Epidermal melanocyte (primary cell): ENCODE results near the gene BAD.
"Not testable (repeated sequence)": the region's sequence is repeated elsewhere in the genome, so short reads cannot be mapped to it uniquely, and the experiment has no call there.

Experiments used
- DNase-seq: peaks from one replicate; pipeline ENCODE4 v3.0.0; 2011; ENCODE audit warnings: low spot score; ENCODE audit not compliant: insufficient read length

BAD gene

GRCh38 chr11:64246871-64247728 lies 37.4 kb downstream of the BAD start, which contains the start of gene PPP1R14B:
Gene PPP1R14B, minus strand, starts transcription at chr11:64246943. Its CDS starts 270 bp downstream, at chr11:64246673.
- DNase-seq, result peak; percentile 92

GRCh38 chr11:64246621-64246870 lies 37.9 kb downstream of the BAD start:
- DNase-seq, result not testable (repeated sequence)

- no peak for DNase-seq
These were observed 38.5 kb downstream of the BAD start for GRCh38 chr11:64245797-64246620.

GRCh38 chr11:64245401-64245796 lies 39.1 kb downstream of the BAD start:
- DNase-seq, result no peak

GRCh38 chr11:64244966-64245365 lies 39.5 kb downstream of the BAD start:
- no peak for DNase-seq

DNA sequence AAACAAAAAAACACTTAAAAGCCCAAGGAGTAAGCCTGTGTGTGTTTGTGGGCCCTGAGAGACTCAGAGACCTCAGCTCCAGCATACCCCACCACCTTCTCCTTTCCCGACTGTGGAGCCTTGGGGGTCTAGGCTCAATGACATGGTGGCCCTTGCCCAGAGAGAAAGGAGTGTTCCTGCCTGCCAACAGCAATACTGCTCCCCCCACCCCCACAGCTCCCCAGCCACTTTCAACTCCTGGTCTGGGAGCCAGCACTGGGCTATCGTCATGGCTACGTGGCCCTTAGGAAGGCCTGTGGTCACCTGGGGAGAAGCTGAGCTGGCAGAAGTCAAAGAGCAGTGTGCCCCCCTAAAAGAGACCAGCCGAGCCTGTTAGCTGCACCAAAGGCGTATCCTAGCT lies 40.4 kb downstream of the BAD start:
- DNase-seq, result no peak

GRCh38 chr11:64243236-64243854 lies 41.1 kb downstream of the BAD start:
- DNase-seq, result no peak

DNA sequence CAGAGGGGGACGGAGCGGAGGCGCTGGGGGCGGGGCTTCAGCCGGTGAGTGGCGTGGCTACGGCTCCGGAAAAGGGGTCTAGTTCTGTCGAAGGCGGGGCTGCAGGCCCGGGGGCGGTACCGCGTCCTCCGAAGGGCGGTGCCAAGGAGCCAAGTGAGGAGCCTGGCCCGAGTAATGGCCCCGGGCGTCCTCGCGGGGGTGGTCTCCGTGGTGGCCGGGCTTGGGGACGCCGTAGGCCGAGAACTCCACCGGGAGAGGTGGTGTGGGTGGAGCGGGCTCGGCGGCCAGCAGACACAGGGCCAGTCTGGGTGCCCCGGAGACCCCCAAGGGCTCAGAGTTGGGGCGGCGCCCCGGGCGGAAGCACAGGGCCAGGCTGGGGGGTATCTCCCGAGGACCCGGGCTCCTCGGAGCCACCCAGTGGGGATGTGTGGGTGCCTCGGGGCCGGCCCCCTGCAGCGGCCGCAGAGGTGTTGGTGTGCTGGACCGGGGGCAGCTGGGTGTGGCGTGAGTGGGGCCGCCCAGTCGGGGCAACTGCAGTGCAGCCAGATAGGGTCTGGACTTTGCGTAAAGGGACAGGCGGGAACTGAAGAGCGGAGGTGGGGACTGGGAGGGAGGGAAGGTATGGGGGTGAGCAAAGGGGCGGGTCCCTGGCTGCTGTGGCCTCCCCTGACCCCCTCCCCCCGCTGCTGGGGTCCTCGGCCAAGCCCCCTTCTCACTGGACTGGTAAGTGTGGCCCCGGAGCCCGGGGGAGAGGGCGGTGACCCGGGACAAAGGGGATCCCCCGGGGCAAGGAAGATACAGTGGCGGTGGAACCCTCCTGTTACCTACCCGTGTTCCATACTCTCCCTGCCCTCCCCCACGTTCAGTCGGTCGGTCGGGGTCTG lies 42.7 kb downstream of the BAD start:
- DNase-seq, result no peak

- DNase-seq, result peak; percentile 94
These were observed 43.3 kb downstream of the BAD start for GRCh38 chr11:64241241-64241490.

DNA sequence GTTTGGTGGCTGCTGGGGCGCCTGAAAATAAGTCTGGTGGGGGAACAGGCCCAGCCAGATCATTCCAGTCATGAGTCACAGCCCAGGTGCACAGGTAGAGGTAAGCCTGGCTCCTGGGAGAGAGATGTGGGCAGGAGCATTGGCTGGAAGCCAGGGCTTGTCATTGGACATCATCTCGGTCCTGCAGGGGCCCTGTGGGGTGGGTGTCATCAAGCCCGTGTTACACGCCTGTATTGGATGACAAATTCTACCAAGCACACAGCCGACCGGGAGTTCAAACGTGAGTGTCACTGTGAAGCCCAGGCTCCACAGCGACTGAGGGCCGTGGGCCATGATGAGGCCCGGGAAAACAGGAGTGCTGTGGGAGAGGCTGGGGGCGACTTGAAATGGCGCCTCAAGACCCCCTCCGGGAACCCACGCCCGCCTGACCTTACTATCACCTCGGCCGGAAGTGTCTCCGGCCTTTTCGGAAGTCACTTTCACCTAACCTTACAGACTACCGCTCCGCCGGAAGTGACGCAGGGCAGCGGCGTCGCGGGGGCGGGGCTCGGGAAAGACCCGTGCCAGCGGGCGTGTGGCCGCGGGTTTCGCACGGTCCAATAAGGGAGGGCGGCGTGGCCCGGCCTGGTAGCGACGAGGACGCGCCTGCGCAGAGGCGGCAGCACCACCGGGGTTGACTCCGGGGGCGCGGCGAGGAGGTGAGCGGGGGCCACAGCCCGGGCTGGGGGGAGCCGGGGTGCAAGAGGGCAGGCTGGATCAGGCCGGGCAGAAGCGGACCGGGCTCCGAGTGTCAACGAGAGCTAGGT lies 43.8 kb downstream of the BAD start, which contains the start of gene FKBP2:
Gene FKBP2, plus strand, starts transcription at position 661 of the 806 bp plus-strand sequence. CDS start 1,293 bp downstream, outside the sequence.
- DNase-seq, result peak; percentile 97

GRCh38 chr11:64239662-64240434 lies 44.6 kb downstream of the BAD start:
- DNase-seq, result no peak

- no peak for DNase-seq
These were observed 45.5 kb downstream of the BAD start for GRCh38 chr11:64238999-64239398.

- no peak for DNase-seq
These were observed 46.4 kb downstream of the BAD start for GRCh38 chr11:64238076-64238475.

DNA sequence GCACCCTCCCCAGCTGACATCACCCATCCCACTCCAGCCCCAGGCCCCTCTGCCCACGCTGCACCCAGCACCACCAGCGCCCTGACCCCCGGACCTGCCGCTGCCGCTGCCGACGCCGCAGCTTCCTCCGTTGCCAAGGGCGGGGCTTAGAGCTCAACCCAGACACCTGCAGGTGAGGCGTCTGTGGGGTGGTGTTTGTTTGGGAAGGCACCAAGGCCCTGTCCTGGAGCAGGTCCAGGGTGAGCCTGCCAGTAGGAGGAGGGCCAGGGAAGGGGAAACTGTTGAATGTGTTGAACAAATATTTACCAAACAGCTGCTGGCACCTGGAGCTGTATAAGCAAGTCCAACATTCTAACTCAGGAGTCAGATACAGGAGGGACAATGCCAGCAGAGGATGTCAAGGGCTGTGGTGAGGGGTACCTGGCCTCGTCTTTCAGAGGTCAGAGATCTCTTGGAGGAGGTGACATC lies 46.9 kb downstream of the BAD start:
- no peak for DNase-seq

DNA sequence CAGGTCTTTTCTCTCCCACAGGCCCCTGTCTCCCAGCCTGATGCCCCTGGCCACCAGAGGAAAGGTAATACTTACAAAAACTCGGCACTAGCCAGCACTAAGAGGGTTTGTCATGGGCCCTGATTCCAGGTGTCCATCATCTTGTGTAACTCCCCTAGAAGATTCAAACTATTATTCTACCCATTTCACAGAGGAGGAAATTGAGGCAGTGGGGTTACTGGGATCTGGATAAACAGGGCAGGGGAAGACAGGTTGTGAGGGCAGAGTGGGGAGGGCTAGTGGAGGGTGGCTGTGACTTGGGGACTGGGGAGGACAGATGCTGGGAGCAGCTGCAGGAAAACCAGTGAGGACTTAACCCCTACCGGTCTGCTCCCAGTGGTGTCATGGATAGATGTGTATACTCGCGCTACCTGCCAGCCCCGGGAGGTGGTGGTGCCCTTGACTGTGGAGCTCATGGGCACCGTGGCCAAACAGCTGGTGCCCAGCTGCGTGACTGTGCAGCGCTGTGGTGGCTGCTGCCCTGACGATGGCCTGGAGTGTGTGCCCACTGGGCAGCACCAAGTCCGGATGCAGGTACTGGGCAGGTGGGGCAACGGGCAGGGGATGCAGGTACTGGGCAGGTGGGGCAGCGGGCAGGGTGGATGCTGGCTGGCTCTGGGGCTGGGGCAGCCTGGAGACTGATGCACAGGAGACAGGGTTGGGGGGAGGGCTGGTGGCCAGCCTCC lies 48.9 kb downstream of the BAD start:
- DNase-seq, result no peak

- no peak for DNase-seq
These were observed 49.7 kb downstream of the BAD start for GRCh38 chr11:64234647-64235379.

- peak; percentile 67 for DNase-seq
These were observed 50.4 kb downstream of the BAD start, which contains the start of gene VEGFB for GRCh38 chr11:64233913-64234586. Gene VEGFB, plus strand, starts transcription at chr11:64234584. Its CDS starts 250 bp downstream, at chr11:64234834.

- no peak for DNase-seq
These were observed 51.5 kb downstream of the BAD start for GRCh38 chr11:64232967-64233315.
